ENCODE results near the gene GPC6. TPM values are rescaled to one million over a fixed set of nuclear protein-coding genes. Genes with fewer than 3 reads are reported as not detected.

GPC6 gene
- total RNA-seq, 1 donor from 2014 or later = 16.1 TPM

- Mint-ChIP-seq H3K36me3 (ENCODE audit: low read depth, unreplicated experiment) (no peaks in the 10 kb centered on the region), H3K4me3 (ENCODE audit: unreplicated experiment) (no peak overlapping the region), H3K4me1 (ENCODE audit: unreplicated experiment) (no peaks in the 10 kb centered on the region), H3K9me3 (ENCODE audit: unreplicated experiment) (no peaks in the 10 kb centered on the region), H3K27ac (ENCODE audit: unreplicated experiment) (no peak overlapping the region), H3K27me3 (ENCODE audit: unreplicated experiment) (no peaks in the 10 kb centered on the region)
- no peak for DNase-seq (ENCODE audit: low spot score)
- no peak for TF ChIP-seq CTCF (IDR thresholded peaks at IDR 0.05; ENCODE audit: unreplicated experiment)
Observed at GRCh38 chr13:93714171-93714570, 487.6 kb downstream of the GPC6 start.

DNA sequence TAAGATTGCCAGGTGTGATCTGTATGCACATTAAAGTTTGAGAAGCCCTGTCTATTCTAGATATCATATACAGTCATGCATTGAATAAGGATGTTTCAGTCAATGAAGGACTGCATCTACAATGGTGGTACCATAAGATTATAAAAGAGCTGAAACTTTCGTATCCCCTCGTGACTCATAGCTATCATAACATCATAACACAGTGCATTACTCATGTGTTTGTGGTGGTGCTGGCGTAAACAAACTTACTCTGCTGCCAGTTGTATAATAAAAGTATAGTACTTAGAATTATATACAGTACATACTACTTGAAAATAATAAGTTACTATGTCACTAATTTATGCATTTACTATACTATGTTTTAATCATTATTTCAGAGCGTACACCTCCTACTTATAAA, 489.3 kb downstream of the GPC6 start:
- Mint-ChIP-seq H3K4me1 (ENCODE audit: unreplicated experiment) (no peaks in the 10 kb centered on the region), H3K9me3 (ENCODE audit: unreplicated experiment) (no peaks in the 10 kb centered on the region), H3K36me3 (ENCODE audit: low read depth, unreplicated experiment) (no peaks in the 10 kb centered on the region)

DNA sequence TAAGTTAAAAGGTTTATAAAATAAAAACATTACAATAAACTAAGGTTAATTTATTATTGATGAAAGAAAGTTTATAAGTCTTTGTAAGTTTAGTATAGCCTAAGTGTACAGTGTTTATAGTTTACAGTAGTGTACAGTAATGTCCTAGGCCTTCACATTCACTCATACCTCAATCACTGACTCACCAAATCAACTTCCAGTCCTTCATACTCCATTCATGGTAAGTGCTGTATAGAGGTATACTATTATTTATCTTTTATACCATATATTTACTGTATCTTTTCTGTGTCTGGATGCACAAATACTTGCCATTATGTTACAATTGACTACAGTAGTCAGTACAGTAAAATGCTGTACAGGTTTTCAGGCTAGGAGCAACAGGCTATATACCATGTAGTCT, 490.0 kb downstream of the GPC6 start:
- Mint-ChIP-seq H3K27ac (ENCODE audit: unreplicated experiment) (no peak overlapping the region), H3K36me3 (ENCODE audit: low read depth, unreplicated experiment) (no peaks in the 10 kb centered on the region), H3K4me1 (ENCODE audit: unreplicated experiment) (no peaks in the 10 kb centered on the region), H3K4me3 (ENCODE audit: unreplicated experiment) (no peak overlapping the region), H3K27me3 (ENCODE audit: unreplicated experiment) (no peaks in the 10 kb centered on the region), H3K9me3 (ENCODE audit: unreplicated experiment) (no peaks in the 10 kb centered on the region)
- no peak for TF ChIP-seq CTCF (IDR thresholded peaks at IDR 0.05; ENCODE audit: unreplicated experiment)
- no peak for DNase-seq (ENCODE audit: low spot score)

More for the DNA sequence above, 489.3 kb downstream of the GPC6 start:
- TF ChIP-seq CTCF (IDR thresholded peaks at IDR 0.05; ENCODE audit: unreplicated experiment) = no peak
- Mint-ChIP-seq H3K27me3 (ENCODE audit: unreplicated experiment) (no peaks in the 10 kb centered on the region), H3K4me3 (ENCODE audit: unreplicated experiment) (no peak overlapping the region), H3K27ac (ENCODE audit: unreplicated experiment) (no peak overlapping the region)
- DNase-seq (ENCODE audit: low spot score) = no peak

DNA sequence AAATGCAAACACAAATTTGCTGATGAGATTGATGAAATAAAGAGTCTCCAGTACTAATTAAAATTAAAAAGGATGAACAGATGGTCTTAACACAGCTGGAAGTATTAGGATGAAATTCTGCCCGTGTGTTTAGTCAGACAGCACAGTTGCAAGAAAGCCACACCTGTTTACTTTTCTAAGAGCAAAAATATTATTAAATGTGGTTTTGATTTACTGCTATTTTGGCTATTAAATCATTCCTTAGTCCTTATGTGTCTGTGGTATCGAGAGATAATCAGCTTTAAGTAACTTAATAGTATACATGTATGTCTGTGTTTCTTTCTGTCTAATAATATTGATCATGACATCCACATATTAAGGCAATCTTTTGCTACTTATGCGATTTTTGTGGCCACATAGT, 494.9 kb downstream of the GPC6 start:
- no peak overlapping the region for H3K4me3 Mint-ChIP-seq (ENCODE audit: unreplicated experiment)
- H3K27ac Mint-ChIP-seq (ENCODE audit: unreplicated experiment) = no peak overlapping the region
- no peaks in the 10 kb centered on the region for H3K27me3 Mint-ChIP-seq (ENCODE audit: unreplicated experiment)
- no peaks in the 10 kb centered on the region for H3K4me1 Mint-ChIP-seq (ENCODE audit: unreplicated experiment)
- H3K9me3 Mint-ChIP-seq (ENCODE audit: unreplicated experiment) = no peaks in the 10 kb centered on the region
- DNase-seq (ENCODE audit: low spot score) = no peak
- no peak for TF ChIP-seq CTCF (IDR thresholded peaks at IDR 0.05; ENCODE audit: unreplicated experiment)
- H3K36me3 Mint-ChIP-seq (ENCODE audit: low read depth, unreplicated experiment) = no peaks in the 10 kb centered on the region

GRCh38 chr13:93723316-93723715, 496.7 kb downstream of the GPC6 start:
- Mint-ChIP-seq H3K4me3 (ENCODE audit: unreplicated experiment) (no peak overlapping the region), H3K27ac (ENCODE audit: unreplicated experiment) (no peak overlapping the region), H3K9me3 (ENCODE audit: unreplicated experiment) (no peaks in the 10 kb centered on the region), H3K27me3 (ENCODE audit: unreplicated experiment) (no peaks in the 10 kb centered on the region), H3K36me3 (ENCODE audit: low read depth, unreplicated experiment) (no peaks in the 10 kb centered on the region), H3K4me1 (ENCODE audit: unreplicated experiment) (no peaks in the 10 kb centered on the region)
- DNase-seq (ENCODE audit: low spot score) = no peak
- no peak for TF ChIP-seq CTCF (IDR thresholded peaks at IDR 0.05; ENCODE audit: unreplicated experiment)

All from endothelial cell (in vitro differentiated cells).